Activated CD4-positive, alpha-beta memory T cell treated with anti-CD3 and anti-CD28 coated beads, Interleukin-2, amount 10 ng/mL, durations not matched to agents 7 days and 5 days (primary cell): ENCODE results near the gene SHANK2. TPM values are rescaled to one million over a fixed set of nuclear protein-coding genes. Genes with fewer than 3 reads are reported as not detected.

Experiments
- CTCF ChIA-PET: fragments of 350-600 bp; sonication (Branson Sonifier 250); formaldehyde crosslinking; loops from one replicate; lab custom pipeline; 2021; ENCODE audit warnings: antibody characterized with exemption, inconsistent platforms; lab: Charles Lee
- POLR2A ChIA-PET: fragments of 350-600 bp; sonication (Branson Sonifier 250); formaldehyde crosslinking; loops from one replicate; lab custom pipeline; 2021; ENCODE audit warnings: antibody characterized with exemption; lab: Charles Lee
- DNase-seq: peaks from one replicate; pipeline ENCODE4 v3.0.0-alpha.2; 2020
- H3K27ac Mint-ChIP-seq: one replicate; pipeline ENCODE4 v1.8.0; 2021; ENCODE audit warnings: mild to moderate bottlenecking, mixed read lengths
- H3K27me3 Mint-ChIP-seq: one replicate; pipeline ENCODE4 v1.8.0; 2021; ENCODE audit warnings: mixed read lengths
- H3K36me3 Mint-ChIP-seq: one replicate; pipeline ENCODE4 v1.8.0; 2021; ENCODE audit warnings: low read depth, mixed read lengths
- H3K4me1 Mint-ChIP-seq: one replicate; pipeline ENCODE4 v1.8.0; 2021; ENCODE audit warnings: mixed read lengths
- H3K4me3 Mint-ChIP-seq: one replicate; pipeline ENCODE4 v1.8.0; 2021; ENCODE audit warnings: mild to moderate bottlenecking, mixed read lengths
- H3K9me3 Mint-ChIP-seq: one replicate; pipeline ENCODE4 v1.8.0; 2021; ENCODE audit warnings: mixed read lengths
- total RNA-seq, 2 experiments: library from RNA; stranded (reverse); gene quantifications; one replicate each; pipeline ENCODE4 v1.2.3, GENCODE V29; 2021

The SHANK2 gene
- total RNA-seq, 2 experiments from 2014 or later = not detected

- POLR2A ChIA-PET = no interaction called here
- CTCF ChIA-PET = no interaction called here
- Mint-ChIP-seq H3K4me1 (no peaks in the 10 kb centered on the region), H3K4me3 (no peak overlapping the region), H3K36me3 (no peaks in the 10 kb centered on the region), H3K27ac (no peak overlapping the region), H3K9me3 (peaks cover 2% of the 10 kb centered on the region), H3K27me3 (no peaks in the 10 kb centered on the region)
- no peak for DNase-seq
These were observed 48.7 kb downstream of the SHANK2 start for GRCh38 chr11:71203681-71204080.

- Mint-ChIP-seq H3K27me3 (no peaks in the 10 kb centered on the region), H3K4me3 (no peak overlapping the region), H3K36me3 (no peaks in the 10 kb centered on the region), H3K9me3 (no peaks in the 10 kb centered on the region), H3K27ac (no peak overlapping the region), H3K4me1 (no peaks in the 10 kb centered on the region)
- ChIA-PET POLR2A (no interaction called here), CTCF (no interaction called here)
- no peak for DNase-seq
These were observed 49.4 kb downstream of the SHANK2 start for GRCh38 chr11:71202966-71203365.

GRCh38 chr11:71202598-71202944 is 49.8 kb downstream of the SHANK2 start:
- Mint-ChIP-seq H3K9me3 (no peaks in the 10 kb centered on the region), H3K4me1 (no peaks in the 10 kb centered on the region), H3K4me3 (no peak overlapping the region), H3K27ac (no peak overlapping the region), H3K27me3 (no peaks in the 10 kb centered on the region), H3K36me3 (no peaks in the 10 kb centered on the region)
- no peak for DNase-seq
- ChIA-PET POLR2A (no interaction called here), CTCF (no interaction called here)

Other genes with a start within 250 kb of the SHANK2 start
- 10 to 100 TPM; 74.4 to 79.6 TPM for gene DHCR7, start 195.8 kb upstream of the SHANK2 start, total RNA-seq
- gene NADSYN1, start 200.6 kb upstream of the SHANK2 start, total RNA-seq = 100 to 1,000 TPM; 141 to 142 TPM